Upper lobe of right lung (tissue), 1 donor: ENCODE results near the gene APBB2. TPM values are rescaled to one million over a fixed set of nuclear protein-coding genes. Genes with fewer than 3 reads are reported as not detected.

ENCODE experiments used
- ATAC-seq: fragments of 200-7000 bp; cut with Tn5 transposase; one replicate; pipeline ENCODE4 v1.9.1; 2020; ENCODE audit warnings: mild to moderate bottlenecking, moderate library complexity
- DNase-seq: peaks from one replicate; pipeline ENCODE4 v3.0.0-alpha.2; 2020
- H3K27ac ChIP-seq: fragments of 200-600 bp; one replicate; pipeline ENCODE4 v1.8.0; 2022
- H3K27me3 ChIP-seq: fragments of 200-600 bp; one replicate; pipeline ENCODE4 v1.8.0; 2022; ENCODE audit warnings: mild to moderate bottlenecking
- H3K36me3 ChIP-seq: fragments of 200-600 bp; one replicate; pipeline ENCODE4 v1.8.0; 2022
- H3K4me1 ChIP-seq: fragments of 200-600 bp; one replicate; pipeline ENCODE4 v1.8.0; 2022
- H3K4me3 ChIP-seq: fragments of 200-600 bp; one replicate; pipeline ENCODE4 v1.8.0; 2022; ENCODE audit warnings: mild to moderate bottlenecking
- H3K9me3 ChIP-seq: fragments of 200-600 bp; one replicate; pipeline ENCODE4 v1.8.0; 2022
- intact Hi-C: fragments of 100-400 bp; cut with DNase I; formaldehyde crosslinking; loops from one replicate; pipeline ENCODE4 v1.11.0; 2022
- total RNA-seq: library from RNA; stranded (reverse); fragmentation: NEBNext Ultra II Directional; extraction: Animal tissue kit (Norgen Biotek cat#: 25700); gene quantifications from one replicate; pipeline ENCODE4 v1.2.1, GENCODE V29; 2021
- TF ChIP-seq, protein P1 (sequence below): fragments of 200-600 bp; IDR thresholded peaks from one replicate; pipeline ENCODE4 v1.8.0; 2022; ENCODE audit warnings: antibody characterized with exemption
- donor health status: DM: no; HTN: yes; CAD: no; lungs with severe emphysema.

The APBB2 gene
- total RNA-seq, 1 donor from 2014 or later: 88.2 TPM

DNA sequence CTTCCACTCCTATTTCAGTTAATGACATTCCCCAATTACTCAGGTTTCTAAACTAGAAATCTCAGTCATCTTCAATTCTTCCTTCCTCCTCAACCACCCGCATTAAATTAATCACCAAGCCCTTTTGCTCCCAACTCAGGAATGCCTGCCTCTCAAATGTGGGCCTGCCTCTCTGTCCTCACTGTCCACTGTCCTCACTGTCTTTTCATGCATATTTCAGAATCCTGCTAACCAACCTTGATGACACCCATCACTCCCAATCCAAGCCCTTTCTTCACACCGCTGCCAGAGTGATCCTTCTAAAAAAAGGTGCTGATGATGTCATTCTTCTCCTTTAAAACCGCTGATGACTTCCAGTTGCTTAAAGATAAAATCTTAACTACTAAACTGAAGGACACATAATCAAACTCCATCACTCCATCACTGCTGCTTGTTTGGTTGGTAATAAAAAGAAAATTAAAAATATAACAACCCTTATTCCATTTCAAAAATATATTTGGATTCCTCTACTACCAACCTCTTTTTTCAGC is 5.1 kb upstream of the APBB2 start:
- DNase-seq: no peak
- H3K27ac ChIP-seq: no peak overlapping the region
- H3K36me3 ChIP-seq: no peaks in the 10 kb centered on the region
- no peaks in the 10 kb centered on the region for H3K9me3 ChIP-seq
- H3K27me3 ChIP-seq: no peaks in the 10 kb centered on the region
- intact Hi-C loops: loop anchor here (10.0 kb wide), 1 partner anchor 245 kb away; no protein-coding TSS in a partner anchor
- ATAC-seq: no peak
- TF ChIP-seq, protein P1, sequence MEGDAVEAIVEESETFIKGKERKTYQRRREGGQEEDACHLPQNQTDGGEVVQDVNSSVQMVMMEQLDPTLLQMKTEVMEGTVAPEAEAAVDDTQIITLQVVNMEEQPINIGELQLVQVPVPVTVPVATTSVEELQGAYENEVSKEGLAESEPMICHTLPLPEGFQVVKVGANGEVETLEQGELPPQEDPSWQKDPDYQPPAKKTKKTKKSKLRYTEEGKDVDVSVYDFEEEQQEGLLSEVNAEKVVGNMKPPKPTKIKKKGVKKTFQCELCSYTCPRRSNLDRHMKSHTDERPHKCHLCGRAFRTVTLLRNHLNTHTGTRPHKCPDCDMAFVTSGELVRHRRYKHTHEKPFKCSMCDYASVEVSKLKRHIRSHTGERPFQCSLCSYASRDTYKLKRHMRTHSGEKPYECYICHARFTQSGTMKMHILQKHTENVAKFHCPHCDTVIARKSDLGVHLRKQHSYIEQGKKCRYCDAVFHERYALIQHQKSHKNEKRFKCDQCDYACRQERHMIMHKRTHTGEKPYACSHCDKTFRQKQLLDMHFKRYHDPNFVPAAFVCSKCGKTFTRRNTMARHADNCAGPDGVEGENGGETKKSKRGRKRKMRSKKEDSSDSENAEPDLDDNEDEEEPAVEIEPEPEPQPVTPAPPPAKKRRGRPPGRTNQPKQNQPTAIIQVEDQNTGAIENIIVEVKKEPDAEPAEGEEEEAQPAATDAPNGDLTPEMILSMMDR: no peak
- no peak overlapping the region for H3K4me3 ChIP-seq
- H3K4me1 ChIP-seq: peaks cover 16% of the 10 kb centered on the region

DNA sequence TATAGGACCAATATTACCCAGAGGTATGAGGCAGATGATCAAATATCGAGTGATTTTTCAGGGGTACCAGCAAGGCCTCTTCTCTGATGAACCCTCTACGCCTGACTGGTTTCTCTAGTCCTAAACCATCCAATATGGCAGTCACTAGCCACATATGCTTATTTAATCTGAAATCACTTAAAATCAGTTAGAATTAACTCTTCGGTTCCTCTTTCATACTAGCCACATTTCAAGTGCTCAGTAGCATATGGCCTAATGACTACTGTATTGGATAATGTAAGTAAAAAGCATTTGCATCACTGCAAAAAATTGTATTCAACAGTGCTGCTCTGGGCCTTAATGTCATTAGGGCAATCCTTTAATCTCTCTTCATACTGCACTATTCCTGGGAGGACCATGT is 4.4 kb upstream of the APBB2 start:
- intact Hi-C loops: loop anchor here (10.0 kb wide), 1 partner anchor 244 kb away; no protein-coding TSS in a partner anchor
- Histone ChIP-seq H3K9me3 (no peaks in the 10 kb centered on the region), H3K4me3 (no peak overlapping the region), H3K36me3 (no peaks in the 10 kb centered on the region), H3K4me1 (peaks cover 16% of the 10 kb centered on the region), H3K27me3 (no peaks in the 10 kb centered on the region), H3K27ac (no peak overlapping the region)
- TF ChIP-seq, protein P1: no peak
- DNase-seq (no peak), ATAC-seq (no peak)

DNA sequence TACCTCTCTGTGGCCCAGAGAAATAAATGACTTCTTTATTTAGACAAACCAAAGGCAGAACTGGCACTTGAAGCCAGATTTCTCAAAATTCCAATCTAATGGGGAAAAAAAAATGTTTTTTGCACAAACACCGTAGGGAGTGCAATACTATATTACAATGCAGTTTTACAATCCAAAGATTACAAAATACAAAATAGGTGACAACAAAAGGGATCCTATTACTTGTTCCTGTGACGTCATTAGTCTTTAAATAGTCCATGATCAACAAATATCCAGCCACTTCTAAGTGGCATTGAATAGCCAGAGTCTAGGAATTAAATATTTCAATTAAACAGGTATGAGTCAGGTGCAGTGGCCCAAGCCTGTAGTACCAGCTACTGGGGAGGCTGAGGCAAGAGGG is 3.0 kb upstream of the APBB2 start:
- no peaks in the 10 kb centered on the region for H3K27me3 ChIP-seq
- H3K4me3 ChIP-seq: no peak overlapping the region
- no peak overlapping the region for H3K27ac ChIP-seq
- peaks cover 16% of the 10 kb centered on the region for H3K4me1 ChIP-seq
- no peaks in the 10 kb centered on the region for H3K36me3 ChIP-seq
- ATAC-seq (no peak), DNase-seq (no peak)
- TF ChIP-seq, protein P1: no peak
- intact Hi-C loops: loop anchor here (10.0 kb wide), 1 partner anchor 243 kb away; no protein-coding TSS in a partner anchor
- no peaks in the 10 kb centered on the region for H3K9me3 ChIP-seq

DNA sequence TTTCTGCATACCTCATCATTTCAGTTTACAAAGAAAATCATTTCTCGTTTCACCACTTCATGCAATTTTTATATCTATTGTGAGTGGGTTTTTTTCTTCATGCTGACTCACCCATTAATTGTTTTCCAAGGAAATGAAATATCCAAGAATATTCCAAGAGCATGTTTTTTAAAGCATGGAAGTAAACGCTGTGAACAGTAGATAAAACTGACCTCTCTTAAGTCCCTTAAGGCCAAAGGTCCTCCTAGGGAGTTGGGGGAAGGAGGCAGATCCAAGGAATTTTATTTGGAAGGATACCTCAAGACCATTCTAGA is 2.6 kb upstream of the APBB2 start:
- Histone ChIP-seq H3K27ac (peak overlapping the region; percentile 92), H3K4me3 (peak overlapping the region; percentile 72), H3K27me3 (no peaks in the 10 kb centered on the region), H3K4me1 (peaks cover 16% of the 10 kb centered on the region), H3K36me3 (no peaks in the 10 kb centered on the region), H3K9me3 (no peaks in the 10 kb centered on the region)
- intact Hi-C loops: loop anchor here (10.0 kb wide), 1 partner anchor 242 kb away; no protein-coding TSS in a partner anchor
- no peak for DNase-seq
- TF ChIP-seq, protein P1: no peak
- no peak for ATAC-seq

DNA sequence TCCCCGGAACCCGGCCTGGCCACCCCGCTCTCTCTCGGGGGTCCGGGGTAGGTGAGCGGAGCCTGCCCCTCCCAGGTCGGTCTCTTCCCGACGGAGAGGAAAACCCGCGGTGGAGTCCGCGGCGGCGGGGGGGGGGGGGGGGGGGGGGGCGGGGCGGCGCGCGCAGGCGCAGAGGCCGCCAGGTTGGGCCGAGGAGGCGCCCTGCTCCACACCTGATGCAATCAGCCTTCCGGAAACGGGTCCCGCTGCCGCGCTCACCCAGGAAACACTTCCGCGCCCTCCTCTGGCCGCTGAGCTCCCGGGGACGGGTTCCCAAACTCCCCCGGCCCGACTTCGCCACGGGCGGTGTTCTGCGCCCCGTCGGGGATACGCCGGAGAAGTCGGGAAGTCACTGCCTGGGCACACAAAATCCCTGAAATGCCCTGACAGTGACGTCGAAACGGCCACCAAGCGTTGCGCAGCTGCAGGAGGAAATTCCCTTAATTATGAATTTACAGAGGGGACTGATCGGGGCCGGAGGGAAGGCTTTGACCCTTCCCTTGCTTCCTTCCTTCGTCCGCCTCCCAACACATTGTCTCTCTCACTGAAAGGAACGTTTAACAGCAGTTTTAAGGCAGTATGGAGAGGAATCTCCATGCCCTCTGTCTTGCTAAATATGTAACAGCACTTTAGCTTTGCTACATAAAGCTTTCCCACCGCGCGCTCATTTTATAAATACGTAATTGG is 2.1 kb upstream of the APBB2 start:
- peak overlapping the region; percentile 92 for H3K27ac ChIP-seq
- H3K27me3 ChIP-seq: no peaks in the 10 kb centered on the region
- ATAC-seq (peak; percentile 72), DNase-seq (peak; percentile 94)
- intact Hi-C loops: loop anchor here (10.0 kb wide), 1 partner anchor 242 kb away; no protein-coding TSS in a partner anchor
- TF ChIP-seq, protein P1: peak; percentile 22
- no peaks in the 10 kb centered on the region for H3K36me3 ChIP-seq
- peaks cover 16% of the 10 kb centered on the region for H3K4me1 ChIP-seq
- H3K9me3 ChIP-seq: no peaks in the 10 kb centered on the region
- H3K4me3 ChIP-seq: peak overlapping the region; percentile 72
